HG02571 (cell line): ENCODE measurements around the gene IVL.
A peak's percentile ranks its signal among the peaks of the same experiment; 100 is the strongest.

Experiments
- ATAC-seq: cut with Tn5 transposase; IDR thresholded peaks from one replicate; pipeline ENCODE4 v1.9.1; 2021; ENCODE audit warnings: mild to moderate bottlenecking, moderate library complexity; ENCODE audit not compliant: unreplicated experiment

IVL gene

GRCh38 chr1:152907686-152908601, at the start of gene IVL:
IVL (plus strand) TSS chr1:152908546; CDS start chr1:152909798, 1,252 bp downstream.
- no peak for ATAC-seq

- ATAC-seq = no peak
These were observed 48.6 kb upstream of the IVL start, which contains the start of gene LCE7A for GRCh38 chr1:152859696-152860095. LCE7A (plus strand) TSS chr1:152859996; CDS start chr1:152860698, 702 bp downstream.

- no peak for ATAC-seq
These were observed 48.2 kb upstream of the IVL start for GRCh38 chr1:152860129-152860528.

- no peak for ATAC-seq
These were observed 47.0 kb upstream of the IVL start for GRCh38 chr1:152861374-152861773.

GRCh38 chr1:152864443-152864842, 43.9 kb upstream of the IVL start:
- ATAC-seq = no peak

GRCh38 chr1:152866321-152866720, 42.0 kb upstream of the IVL start:
- ATAC-seq = no peak

GRCh38 chr1:152869808-152870419, 38.4 kb upstream of the IVL start:
- no peak for ATAC-seq

- ATAC-seq = no peak
These were observed 37.3 kb upstream of the IVL start for GRCh38 chr1:152870831-152871730.

- ATAC-seq = no peak
These were observed 36.6 kb upstream of the IVL start for GRCh38 chr1:152871731-152872126.

GRCh38 chr1:152873495-152873894, 34.9 kb upstream of the IVL start:
- no peak for ATAC-seq

- ATAC-seq = no peak
These were observed 31.5 kb upstream of the IVL start for GRCh38 chr1:152876827-152877226.

GRCh38 chr1:152878042-152878441, 30.3 kb upstream of the IVL start, which contains the start of gene SMCP:
SMCP (plus strand) TSS chr1:152878322; CDS start chr1:152884423, 6,101 bp downstream.
- no peak for ATAC-seq

- no peak for ATAC-seq
These were observed 28.7 kb upstream of the IVL start for GRCh38 chr1:152879559-152880198.

GRCh38 chr1:152880316-152880715, 28.0 kb upstream of the IVL start:
- ATAC-seq = no peak

GRCh38 chr1:152880907-152881306, 27.4 kb upstream of the IVL start:
- peak; percentile 54 for ATAC-seq

GRCh38 chr1:152884085-152884484, 24.3 kb upstream of the IVL start:
- no peak for ATAC-seq

GRCh38 chr1:152884506-152884905, 23.8 kb upstream of the IVL start:
- ATAC-seq = no peak

GRCh38 chr1:152884966-152885624, 23.3 kb upstream of the IVL start:
- ATAC-seq = no peak

GRCh38 chr1:152886085-152886484, 22.3 kb upstream of the IVL start:
- ATAC-seq = no peak
